ENCODE data around the gene KIF18B.

DNA sequence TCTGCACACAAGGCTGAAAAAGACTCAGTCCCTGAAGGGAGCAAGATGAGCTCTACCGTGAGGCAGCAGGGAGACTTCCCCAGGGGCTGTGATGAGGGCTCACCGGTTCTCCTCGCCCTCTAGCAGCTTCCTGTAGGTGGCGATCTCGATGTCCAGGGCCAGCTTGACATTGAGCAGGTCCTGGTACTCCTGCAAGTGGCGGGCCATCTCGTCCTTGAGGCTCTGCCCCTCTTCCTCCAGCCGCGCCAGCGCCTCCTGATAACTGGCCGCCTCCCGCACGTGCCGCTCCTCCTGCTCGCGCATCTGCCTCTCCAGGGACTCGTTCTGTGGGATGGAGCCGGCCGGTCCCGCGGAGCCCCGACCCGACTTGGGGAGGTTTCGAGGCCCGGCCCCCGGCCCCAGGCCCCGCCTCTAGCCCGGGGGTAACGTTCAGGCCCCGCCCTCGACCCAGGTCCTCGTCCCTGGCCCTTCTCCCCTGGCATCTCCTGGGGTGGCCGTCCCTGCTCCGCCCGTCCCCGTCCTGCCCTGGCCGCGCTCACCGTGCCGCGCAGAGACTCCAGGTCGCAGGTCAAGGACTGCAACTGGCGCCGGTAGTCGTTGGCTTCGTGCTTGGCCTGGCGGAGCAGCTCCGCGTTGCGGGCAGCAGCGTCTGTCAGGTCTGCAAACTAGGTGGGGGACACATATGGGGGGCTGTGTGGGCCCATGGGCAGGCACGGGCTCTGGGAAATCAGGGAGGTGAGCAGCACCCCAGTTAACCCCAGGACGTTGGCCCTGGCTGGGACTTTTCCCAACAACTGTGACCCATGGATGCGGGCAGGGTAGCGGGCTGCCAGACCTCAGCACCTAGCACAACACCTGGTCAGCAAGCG, 36.2 kb downstream of the KIF18B start:
- TF ChIP-seq, protein P1, sequence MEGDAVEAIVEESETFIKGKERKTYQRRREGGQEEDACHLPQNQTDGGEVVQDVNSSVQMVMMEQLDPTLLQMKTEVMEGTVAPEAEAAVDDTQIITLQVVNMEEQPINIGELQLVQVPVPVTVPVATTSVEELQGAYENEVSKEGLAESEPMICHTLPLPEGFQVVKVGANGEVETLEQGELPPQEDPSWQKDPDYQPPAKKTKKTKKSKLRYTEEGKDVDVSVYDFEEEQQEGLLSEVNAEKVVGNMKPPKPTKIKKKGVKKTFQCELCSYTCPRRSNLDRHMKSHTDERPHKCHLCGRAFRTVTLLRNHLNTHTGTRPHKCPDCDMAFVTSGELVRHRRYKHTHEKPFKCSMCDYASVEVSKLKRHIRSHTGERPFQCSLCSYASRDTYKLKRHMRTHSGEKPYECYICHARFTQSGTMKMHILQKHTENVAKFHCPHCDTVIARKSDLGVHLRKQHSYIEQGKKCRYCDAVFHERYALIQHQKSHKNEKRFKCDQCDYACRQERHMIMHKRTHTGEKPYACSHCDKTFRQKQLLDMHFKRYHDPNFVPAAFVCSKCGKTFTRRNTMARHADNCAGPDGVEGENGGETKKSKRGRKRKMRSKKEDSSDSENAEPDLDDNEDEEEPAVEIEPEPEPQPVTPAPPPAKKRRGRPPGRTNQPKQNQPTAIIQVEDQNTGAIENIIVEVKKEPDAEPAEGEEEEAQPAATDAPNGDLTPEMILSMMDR (IDR thresholded peaks at IDR 0.05; ENCODE audit: control extremely low read depth in 1 of 3, insufficient read depth in 1 of 3, low read depth in 1 of 3, low read length in 3 of 3): peak; percentile 70 to 87 (median 82)
- TF ChIP-seq ZNF274 (IDR thresholded peaks at IDR 0.05; ENCODE audit: borderline replicate concordance, extremely low read depth, low read length): no peak
- no peak for TF ChIP-seq POLR2A (IDR thresholded peaks at IDR 0.05; ENCODE audit: control extremely low read depth in 1 of 2, low read depth in 2 of 2, low read length in 2 of 2)
- no peak for TF ChIP-seq RXRA (IDR thresholded peaks at IDR 0.05; ENCODE audit: insufficient read depth, low read depth, low read length)
- no peak for TF ChIP-seq CHD2 (IDR thresholded peaks at IDR 0.05; ENCODE audit: low read length)
- no peak for TF ChIP-seq TEAD4 (IDR thresholded peaks at IDR 0.05; ENCODE audit: low read depth, low read length)
